C4-2B (cell line): ENCODE data around the gene TRIM17.

Experiments used
- CTCF ChIP-seq: fragments of 450-650 bp; conservative IDR thresholded peaks from 2 replicates; pipeline ENCODE4 v1.5.1; 2017; ENCODE audit warnings: mild to moderate bottlenecking
- ZFX ChIP-seq: fragments of 450-650 bp; IDR thresholded peaks from 2 replicates; pipeline ENCODE4 v1.6.1; 2017

DNA sequence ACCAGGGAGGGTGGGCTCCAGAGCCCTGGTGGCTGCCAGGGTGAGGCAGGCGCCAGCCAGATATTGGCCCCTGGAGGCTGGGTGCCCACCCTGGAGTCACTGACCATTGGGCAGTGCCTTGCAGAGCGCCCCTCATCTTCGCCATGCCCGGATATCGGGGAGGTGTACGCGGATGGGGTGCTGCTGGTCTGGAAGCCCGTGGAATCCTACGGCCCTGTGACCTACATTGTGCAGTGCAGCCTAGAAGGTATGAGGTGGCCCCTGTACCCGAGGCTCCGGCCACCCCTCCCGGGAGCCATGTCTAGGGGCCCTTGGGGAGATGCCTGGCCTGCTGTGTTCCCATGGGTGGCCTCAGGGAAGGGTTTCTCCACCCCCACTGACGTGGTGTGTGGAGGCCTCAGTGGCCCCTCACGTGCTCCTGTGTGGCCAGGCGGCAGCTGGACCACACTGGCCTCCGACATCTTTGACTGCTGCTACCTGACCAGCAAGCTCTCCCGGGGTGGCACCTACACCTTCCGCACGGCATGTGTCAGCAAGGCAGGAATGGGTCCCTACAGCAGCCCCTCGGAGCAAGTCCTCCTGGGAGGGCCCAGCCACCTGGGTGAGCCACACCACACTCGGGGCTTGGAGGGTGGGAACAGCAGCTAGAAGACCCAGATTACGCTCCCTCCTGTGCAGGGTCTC, 40.9 kb downstream of the TRIM17 start:
- no peak for TF ChIP-seq CTCF
- no peak for TF ChIP-seq ZFX
